GM18498 (cell line): Measurements from ENCODE around the gene ONECUT3.
"Not testable (repeated sequence)": the region's sequence is repeated elsewhere in the genome, so short reads cannot be mapped to it uniquely, and the experiment has no call there.

ENCODE experiments used
- ATAC-seq: cut with Tn5 transposase; IDR thresholded peaks from one replicate; pipeline ENCODE4 v1.9.1; 2021; ENCODE audit warnings: mild to moderate bottlenecking, moderate library complexity; ENCODE audit not compliant: unreplicated experiment

The ONECUT3 gene

DNA sequence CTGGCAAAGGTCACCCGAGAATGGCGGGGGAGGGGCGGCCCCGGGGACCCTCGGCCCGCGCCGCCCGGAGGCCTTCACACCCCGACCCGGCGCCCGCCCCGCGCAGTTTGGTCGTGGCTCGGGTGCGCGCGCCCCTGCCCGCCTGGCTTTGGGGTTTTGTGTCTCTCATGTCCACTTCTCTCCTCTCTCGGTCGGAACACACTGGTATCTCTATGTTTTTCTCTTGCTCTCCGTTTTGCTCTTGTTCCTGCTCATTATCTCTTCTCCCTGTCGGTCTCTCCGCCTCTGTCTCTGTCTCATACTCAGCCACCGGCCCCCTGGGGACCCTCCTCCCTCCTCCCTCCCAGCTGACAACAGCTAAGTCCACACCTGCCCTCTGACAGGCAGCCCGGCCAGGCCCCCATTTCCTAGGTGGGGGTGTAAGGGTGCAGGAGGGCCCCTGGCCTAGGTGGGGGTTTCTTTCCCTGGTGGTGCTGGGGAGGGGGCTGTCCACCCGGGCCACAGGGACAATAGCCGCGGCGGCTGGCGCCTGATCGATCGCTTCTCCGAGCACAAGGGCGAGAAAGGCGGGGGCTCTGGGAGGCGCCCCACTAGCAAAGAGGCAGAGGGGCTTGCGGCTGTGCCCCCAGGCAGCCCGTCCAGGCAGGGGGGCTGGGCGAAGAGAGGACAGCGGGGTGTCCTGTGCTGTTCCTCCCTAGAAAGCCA is 2.3 kb downstream of the ONECUT3 start:
- ATAC-seq: no peak

GRCh38 chr19:1756264-1756663 is 3.0 kb downstream of the ONECUT3 start:
- no peak for ATAC-seq

- ATAC-seq: no peak
These were observed 3.6 kb downstream of the ONECUT3 start for GRCh38 chr19:1756705-1757465.

- ATAC-seq: no peak
These were observed 4.3 kb downstream of the ONECUT3 start for GRCh38 chr19:1757468-1758230.

- ATAC-seq: no peak
These were observed 4.9 kb downstream of the ONECUT3 start for GRCh38 chr19:1758231-1758577.

GRCh38 chr19:1758959-1759903 is 5.9 kb downstream of the ONECUT3 start:
- no peak for ATAC-seq

GRCh38 chr19:1760020-1760419 is 6.7 kb downstream of the ONECUT3 start:
- no peak for ATAC-seq

- ATAC-seq: not testable (repeated sequence)
These were observed 7.7 kb downstream of the ONECUT3 start for GRCh38 chr19:1760786-1761527.

DNA sequence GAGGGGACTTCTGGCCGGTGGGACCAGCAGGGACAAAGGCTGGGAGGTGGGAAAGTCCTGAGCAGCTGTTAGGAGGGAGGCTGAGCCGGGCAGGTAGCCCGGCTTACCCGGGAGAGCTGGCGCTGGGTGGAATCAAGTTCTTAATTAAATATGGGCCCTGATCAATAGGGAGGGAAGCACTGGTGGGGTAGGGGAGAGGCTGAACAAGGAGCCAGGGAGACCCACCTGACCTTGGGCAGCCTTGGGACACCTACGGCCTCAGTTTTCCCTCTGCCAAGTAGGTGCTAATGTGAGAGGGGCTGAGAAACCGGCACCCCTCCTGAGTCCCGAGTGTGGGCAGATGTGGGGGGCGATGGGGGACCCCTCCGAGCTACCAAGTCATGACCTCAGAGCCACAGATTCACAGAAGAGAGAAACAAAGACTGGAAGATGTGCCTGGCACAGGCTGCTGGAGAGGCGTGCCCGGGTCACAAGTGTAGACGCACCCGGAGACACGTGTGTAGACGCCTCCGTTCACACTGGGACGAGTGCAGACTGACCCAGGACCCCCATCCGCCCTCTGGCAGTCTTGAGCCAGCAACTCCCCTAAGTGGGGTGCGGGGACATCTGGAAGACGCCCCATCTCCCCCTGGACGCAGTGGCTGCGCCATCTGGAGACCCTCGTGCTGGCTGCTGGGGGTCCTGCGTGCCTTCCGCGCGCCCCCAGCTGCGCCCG is 8.4 kb downstream of the ONECUT3 start:
- ATAC-seq: no peak

DNA sequence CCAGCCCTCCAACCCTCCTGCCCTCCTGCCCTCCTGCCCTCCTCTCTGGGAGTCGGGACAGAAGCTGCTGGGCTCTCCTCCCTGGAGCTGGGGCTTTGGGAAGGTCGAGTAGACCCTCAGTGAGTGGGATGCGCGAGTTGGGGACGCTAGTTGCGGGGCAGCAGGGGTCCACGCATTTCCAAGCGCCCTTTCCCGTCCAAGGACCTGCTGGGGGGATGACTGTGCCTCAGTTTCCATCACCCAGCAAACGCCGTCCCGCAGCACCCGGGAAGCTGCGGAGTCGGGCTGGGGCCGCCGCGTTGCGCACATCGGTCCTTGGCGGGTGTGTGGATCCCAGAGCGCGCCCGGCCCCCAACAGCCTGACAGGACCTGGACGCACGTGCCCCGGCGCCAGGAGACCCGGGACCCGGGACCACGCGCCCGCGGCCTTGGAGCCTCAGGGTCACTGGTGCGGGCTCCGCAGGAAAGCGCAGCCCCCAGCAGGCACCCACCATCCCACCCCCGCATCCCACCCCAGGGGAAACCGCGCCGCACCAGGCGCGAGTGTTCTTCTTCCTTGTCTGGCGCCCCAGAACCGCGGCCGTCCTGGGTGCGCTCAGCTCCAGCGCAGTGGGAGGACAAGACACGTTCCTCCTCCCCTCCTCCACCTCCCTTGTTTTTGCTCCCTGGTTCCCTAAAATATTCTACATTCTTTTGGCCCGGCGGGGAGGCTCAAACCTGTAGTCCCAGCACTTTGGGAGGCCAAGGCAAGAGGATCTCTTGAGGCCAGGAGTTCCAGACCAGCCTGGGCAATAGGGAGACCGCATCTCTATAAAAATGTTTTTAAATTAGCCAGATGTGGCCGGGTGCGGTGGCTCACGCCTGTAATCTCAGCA is 9.2 kb downstream of the ONECUT3 start:
- no peak for ATAC-seq

DNA sequence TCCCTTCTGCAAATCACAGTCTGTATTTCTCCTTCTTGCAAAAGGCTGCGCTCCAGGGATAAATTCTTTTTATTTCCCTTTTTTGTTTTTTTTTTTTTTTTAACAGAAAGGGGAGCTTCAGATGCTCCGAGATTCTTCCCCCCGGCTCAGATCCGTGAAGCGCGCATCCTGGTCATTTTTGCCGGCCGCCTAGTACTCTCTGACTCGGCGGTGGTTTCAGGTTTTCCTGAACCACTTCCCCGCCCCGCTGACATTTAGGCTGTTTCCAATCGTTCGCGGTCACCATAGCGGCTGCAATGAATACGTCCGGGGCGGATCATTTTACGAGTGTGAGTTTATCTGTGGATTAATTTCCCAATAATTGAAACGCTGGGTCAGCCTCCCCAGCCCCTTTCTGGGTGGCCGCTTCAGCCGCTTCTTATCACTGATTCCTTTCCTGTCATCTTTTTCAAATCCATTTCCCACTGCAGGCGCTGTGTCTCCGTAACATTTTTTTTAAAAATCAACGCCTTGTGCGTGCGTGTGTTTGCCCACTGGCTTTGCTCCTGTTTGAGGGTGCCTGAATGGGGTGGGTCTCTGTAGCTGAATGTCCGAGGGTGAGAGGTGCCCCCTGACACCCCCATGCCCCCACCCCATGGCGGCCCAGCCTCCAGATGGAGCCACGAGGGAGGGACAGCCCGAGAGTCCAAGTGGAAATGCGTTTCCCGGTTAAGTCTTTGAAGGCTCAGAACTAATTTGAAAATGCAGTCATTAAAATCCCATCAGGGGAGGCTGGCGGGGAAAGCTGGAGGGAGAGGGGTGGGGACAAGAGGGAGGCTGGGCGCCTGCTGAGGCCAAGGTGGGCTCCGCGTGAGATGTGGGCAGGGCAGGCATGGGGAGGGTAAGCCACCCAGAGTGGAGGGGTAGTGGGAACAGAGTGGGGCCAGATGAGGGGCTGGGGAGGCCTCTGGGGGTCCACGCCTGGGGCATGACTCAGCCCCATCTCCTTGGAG is 10.6 kb downstream of the ONECUT3 start:
- no peak for ATAC-seq

DNA sequence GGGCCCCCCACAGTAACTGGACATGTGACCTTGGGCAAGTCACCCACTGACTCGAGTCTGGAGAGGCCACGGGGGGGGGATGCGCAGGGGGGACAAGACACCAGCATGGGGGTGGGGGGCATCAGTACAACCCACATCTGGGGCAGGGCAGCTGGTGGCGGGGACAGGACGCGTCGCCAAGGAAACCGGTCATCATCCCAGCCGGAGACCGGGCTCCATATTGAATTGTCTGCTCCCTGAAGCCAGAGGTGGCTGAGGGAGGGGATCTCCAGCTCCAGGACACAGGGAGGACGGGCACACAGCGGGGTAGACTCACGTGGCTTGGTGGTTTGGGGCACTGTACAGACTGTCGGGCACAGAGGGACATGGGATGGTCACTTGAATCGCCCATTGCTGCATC is 11.4 kb downstream of the ONECUT3 start:
- no peak for ATAC-seq

- no peak for ATAC-seq
These were observed 12.1 kb downstream of the ONECUT3 start for GRCh38 chr19:1765232-1765903.

- ATAC-seq: no peak
These were observed 12.8 kb downstream of the ONECUT3 start for GRCh38 chr19:1765904-1766799.

- ATAC-seq: no peak
These were observed 13.6 kb downstream of the ONECUT3 start for GRCh38 chr19:1766800-1767352.
